HepG2 (cell line): ENCODE data around the gene SBK2. TPM values are rescaled to one million over a fixed set of nuclear protein-coding genes. Genes with fewer than 3 reads are reported as not detected.

ENCODE experiments used
- ATAD3A ChIP-seq: sonication (generic); formaldehyde crosslinking; IDR thresholded peaks from 2 replicates; pipeline ENCODE4 v1.4.0; 2020; ENCODE audit warnings: missing genetic modification reagents
- CREB1 ChIP-seq, 2 experiments: fragments of 450-650 bp in 1 of 2; IDR thresholded peaks; 2 replicates each; pipeline ENCODE4 v1.6.1; 2016 to 2017; ENCODE audit warnings: control low read depth in 1 of 2, mild to moderate bottlenecking in 1 of 2, missing compliant biosample characterization in 1 of 2, missing genetic modification characterization in 1 of 2
- ETV6 ChIP-seq: sonication (generic); formaldehyde crosslinking; conservative IDR thresholded peaks from 2 replicates; pipeline ENCODE4 v1.4.0; 2020; ENCODE audit warnings: missing genetic modification reagents
- GLI4 ChIP-seq: sonication (generic); formaldehyde crosslinking; IDR thresholded peaks from 2 replicates; pipeline ENCODE4 v1.5.1; 2020; ENCODE audit warnings: missing genetic modification reagents, mild to moderate bottlenecking, moderate library complexity, borderline replicate concordance
- JUND ChIP-seq: sonication (generic); formaldehyde crosslinking; IDR thresholded peaks from 2 replicates; pipeline ENCODE4 v1.8.0; 2022; ENCODE audit warnings: mild to moderate bottlenecking, missing genetic modification reagents
- MTA3 ChIP-seq: sonication (generic); formaldehyde crosslinking; IDR thresholded peaks from 2 replicates; pipeline ENCODE4 v1.4.0; 2020; ENCODE audit warnings: missing genetic modification reagents
- polyA plus RNA-seq, 8 experiments: library from polyadenylated mRNA; depleted of rRNA in 3 of 8; stranded (reverse) in 7 of 8; unstranded in 1 of 8; fragments of >200 nt; fragmentation: Illumina TruSeq in 4 of 8; extraction: Trizol in 4 of 8; gene quantifications; 2 replicates each; pipeline versions ENCODE4 v1.2.1 to v1.2.3, GENCODE V29; 2011 to 2016; ENCODE audit warnings: low read depth in 4 of 8, missing spikeins in 1 of 8, mixed read lengths in 1 of 8; ENCODE audit not compliant: insufficient read depth in 1 of 8
- total RNA-seq, 5 experiments: library from RNA; depleted of rRNA; stranded (reverse); fragments of >200 nt; fragmentation: Illumina TruSeq; extraction: Trizol; gene quantifications; 2 replicates each; pipeline ENCODE4 v1.2.3, GENCODE V29; 2016; ENCODE audit warnings: low read depth in 1 of 5
- TF ChIP-seq, protein P1 (sequence below): IDR thresholded peaks from 2 replicates; pipeline ENCODE4 v1.6.1; 2016; ENCODE audit warnings: low read depth, control low read depth
- TF ChIP-seq, protein P2 (sequence below): sonication (generic); formaldehyde crosslinking; IDR thresholded peaks from 2 replicates; pipeline ENCODE4 v1.4.0; 2020; ENCODE audit warnings: mild to moderate bottlenecking, missing genetic modification reagents

Gene SBK2
- total and polyA plus RNA-seq, 2 of the 13 experiments (the other 11 are each of a cell fraction or from before 2014, with no cell fraction given), result 0.24 TPM; not detected in 1

DNA sequence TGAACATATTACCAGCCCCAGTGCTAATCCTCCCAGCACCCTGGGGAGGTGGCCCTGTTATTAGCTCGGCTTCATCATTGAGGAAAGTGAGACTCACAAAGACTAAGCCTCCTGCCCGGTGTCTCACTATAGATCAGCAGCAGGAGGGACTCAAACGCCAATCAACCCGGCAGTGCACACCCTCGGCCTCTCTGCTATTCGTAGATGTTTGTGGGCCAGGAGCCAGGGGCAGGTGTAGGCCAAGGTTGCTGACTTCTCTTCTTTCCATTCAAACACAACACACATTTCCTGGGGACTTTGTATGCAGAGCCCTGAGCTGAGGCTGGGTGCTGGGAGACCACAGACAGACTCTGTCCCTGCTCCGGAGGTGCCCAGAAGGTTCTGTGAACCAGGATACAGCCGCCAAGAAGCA lies 17.8 kb upstream of the SBK2 start (continued):
- TF ChIP-seq, protein P1, sequence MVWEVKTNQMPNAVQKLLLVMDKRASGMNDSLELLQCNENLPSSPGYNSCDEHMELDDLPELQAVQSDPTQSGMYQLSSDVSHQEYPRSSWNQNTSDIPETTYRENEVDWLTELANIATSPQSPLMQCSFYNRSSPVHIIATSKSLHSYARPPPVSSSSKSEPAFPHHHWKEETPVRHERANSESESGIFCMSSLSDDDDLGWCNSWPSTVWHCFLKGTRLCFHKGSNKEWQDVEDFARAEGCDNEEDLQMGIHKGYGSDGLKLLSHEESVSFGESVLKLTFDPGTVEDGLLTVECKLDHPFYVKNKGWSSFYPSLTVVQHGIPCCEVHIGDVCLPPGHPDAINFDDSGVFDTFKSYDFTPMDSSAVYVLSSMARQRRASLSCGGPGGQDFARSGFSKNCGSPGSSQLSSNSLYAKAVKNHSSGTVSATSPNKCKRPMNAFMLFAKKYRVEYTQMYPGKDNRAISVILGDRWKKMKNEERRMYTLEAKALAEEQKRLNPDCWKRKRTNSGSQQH (CRISPR knock-in tag), result no peak
- no peak for TF ChIP-seq ATAD3A (CRISPR knock-in tag)
- TF ChIP-seq, protein P2, sequence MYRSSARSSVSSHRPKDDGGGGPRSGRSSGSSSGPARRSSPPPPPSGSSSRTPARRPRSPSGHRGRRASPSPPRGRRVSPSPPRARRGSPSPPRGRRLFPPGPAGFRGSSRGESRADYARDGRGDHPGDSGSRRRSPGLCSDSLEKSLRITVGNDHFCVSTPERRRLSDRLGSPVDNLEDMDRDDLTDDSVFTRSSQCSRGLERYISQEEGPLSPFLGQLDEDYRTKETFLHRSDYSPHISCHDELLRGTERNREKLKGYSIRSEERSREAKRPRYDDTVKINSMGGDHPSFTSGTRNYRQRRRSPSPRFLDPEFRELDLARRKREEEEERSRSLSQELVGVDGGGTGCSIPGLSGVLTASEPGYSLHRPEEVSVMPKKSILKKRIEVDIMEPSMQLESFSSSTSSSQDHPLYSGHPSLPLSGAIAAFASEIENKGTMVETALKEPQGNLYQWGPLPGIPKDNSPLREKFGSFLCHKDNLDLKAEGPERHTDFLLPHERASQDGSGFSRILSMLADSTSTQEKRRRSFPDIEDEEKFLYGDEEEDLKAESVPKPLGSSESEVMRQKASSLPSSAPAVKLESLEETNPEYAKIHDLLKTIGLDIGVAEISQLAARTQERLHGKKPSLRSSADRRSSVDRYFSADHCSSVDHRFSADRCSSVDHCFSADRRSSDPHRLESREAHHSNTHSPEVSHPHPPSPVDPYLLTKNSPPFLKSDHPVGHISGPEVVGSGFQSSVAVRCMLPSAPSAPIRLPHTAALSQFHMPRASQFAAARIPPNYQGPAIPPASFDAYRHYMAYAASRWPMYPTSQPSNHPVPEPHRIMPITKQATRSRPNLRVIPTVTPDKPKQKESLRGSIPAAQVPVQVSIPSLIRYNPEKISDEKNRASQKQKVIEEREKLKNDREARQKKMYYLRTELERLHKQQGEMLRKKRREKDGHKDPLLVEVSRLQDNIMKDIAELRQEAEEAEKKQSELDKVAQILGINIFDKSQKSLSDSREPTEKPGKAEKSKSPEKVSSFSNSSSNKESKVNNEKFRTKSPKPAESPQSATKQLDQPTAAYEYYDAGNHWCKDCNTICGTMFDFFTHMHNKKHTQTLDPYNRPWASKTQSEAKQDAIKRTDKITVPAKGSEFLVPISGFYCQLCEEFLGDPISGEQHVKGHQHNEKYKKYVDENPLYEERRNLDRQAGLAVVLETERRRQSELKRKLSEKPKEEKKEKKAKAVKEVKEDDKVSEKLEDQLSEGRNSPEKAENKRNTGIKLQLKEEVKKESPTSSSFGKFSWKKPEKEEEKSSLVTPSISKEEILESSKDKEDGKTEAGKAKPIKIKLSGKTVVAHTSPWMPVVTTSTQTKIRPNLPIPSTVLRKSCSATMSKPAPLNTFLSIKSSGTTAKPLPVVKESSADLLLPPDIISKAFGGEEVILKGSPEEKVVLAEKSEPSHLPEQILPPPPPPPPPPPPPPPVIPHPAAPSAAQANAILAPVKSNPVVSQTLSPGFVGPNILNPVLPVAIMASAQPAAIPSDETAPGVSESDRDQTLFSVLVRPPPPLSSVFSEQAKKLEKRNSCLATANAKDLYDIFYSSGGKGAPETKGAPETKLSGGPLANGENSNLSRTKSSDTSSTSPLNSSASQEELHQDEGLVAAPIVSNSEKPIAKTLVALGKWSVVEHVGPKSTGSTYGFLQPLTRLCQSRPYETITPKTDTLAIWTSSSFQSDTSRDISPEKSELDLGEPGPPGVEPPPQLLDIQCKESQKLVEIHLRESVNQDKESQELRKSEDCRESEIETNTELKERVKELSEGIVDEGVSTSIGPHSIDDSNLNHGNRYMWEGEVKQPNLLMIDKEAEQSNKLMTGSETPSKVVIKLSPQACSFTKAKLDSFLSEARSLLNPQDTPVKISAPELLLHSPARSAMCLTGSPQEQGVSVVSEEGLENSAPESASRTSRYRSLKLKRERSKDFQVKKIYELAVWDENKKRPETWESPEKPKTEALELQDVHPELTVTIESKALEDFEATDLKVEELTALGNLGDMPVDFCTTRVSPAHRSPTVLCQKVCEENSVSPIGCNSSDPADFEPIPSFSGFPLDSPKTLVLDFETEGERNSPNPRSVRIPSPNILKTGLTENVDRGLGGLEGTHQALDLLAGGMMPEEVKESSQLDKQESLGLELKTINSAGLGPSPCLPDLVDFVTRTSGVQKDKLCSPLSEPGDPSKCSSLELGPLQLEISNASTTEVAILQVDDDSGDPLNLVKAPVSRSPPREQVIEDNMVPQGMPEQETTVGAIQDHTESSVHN (CRISPR knock-in tag), result no peak
- 0 out of 2 replicates have a peak, but pooled peaks have one; percentile 6 for TF ChIP-seq JUND (CRISPR knock-in tag)
- TF ChIP-seq MTA3 (CRISPR knock-in tag), result no peak
- TF ChIP-seq CREB1 (IDR thresholded peaks at IDR 0.05), result no peak
- TF ChIP-seq CREB1 (CRISPR knock-in tag; IDR thresholded peaks at IDR 0.05), result no peak
- TF ChIP-seq ETV6 (CRISPR knock-in tag), result no peak
- no peak for TF ChIP-seq GLI4
